GM12873 (cell line): ENCODE data around the gene CAPS.

Experiments
- TF ChIP-seq, protein P1 (sequence below): IDR thresholded peaks from 2 replicates; pipeline ENCODE4 v1.5.1; 2012; ENCODE audit warnings: low read depth, mild to moderate bottlenecking, moderate library complexity, low read length, control low read depth; ENCODE audit not compliant: insufficient read depth; ENCODE audit errors: missing control alignments

Gene CAPS

GRCh38 chr19:5929625-5930024 is 15.6 kb downstream of the CAPS start:
- TF ChIP-seq, protein P1, sequence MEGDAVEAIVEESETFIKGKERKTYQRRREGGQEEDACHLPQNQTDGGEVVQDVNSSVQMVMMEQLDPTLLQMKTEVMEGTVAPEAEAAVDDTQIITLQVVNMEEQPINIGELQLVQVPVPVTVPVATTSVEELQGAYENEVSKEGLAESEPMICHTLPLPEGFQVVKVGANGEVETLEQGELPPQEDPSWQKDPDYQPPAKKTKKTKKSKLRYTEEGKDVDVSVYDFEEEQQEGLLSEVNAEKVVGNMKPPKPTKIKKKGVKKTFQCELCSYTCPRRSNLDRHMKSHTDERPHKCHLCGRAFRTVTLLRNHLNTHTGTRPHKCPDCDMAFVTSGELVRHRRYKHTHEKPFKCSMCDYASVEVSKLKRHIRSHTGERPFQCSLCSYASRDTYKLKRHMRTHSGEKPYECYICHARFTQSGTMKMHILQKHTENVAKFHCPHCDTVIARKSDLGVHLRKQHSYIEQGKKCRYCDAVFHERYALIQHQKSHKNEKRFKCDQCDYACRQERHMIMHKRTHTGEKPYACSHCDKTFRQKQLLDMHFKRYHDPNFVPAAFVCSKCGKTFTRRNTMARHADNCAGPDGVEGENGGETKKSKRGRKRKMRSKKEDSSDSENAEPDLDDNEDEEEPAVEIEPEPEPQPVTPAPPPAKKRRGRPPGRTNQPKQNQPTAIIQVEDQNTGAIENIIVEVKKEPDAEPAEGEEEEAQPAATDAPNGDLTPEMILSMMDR = no peak

- TF ChIP-seq, protein P1 = no peak
Observed at GRCh38 chr19:5931251-5931650, 17.2 kb downstream of the CAPS start.

DNA sequence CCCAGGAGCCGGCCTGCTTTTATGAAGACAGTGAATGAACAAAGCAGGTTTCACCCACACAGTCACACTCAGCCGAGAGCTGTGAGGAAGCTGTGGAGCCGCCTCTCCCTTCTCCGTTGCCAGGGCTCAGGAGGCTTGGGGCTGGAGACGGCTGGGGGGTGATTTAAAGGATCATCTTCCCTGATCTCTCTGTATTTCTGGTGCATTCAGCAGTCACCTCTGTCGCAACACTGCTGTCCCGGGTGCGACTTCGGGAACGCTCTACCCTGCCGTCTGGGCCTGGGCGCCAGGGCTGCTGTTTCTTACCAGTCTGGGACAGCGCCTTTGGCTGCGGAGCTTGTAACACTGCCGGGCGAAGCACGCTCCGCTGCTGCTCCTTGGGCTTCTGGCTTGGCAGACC is 18.1 kb downstream of the CAPS start:
- TF ChIP-seq, protein P1 = no peak

- TF ChIP-seq, protein P1 = no peak
Observed at GRCh38 chr19:5932609-5933262, 18.7 kb downstream of the CAPS start.

DNA sequence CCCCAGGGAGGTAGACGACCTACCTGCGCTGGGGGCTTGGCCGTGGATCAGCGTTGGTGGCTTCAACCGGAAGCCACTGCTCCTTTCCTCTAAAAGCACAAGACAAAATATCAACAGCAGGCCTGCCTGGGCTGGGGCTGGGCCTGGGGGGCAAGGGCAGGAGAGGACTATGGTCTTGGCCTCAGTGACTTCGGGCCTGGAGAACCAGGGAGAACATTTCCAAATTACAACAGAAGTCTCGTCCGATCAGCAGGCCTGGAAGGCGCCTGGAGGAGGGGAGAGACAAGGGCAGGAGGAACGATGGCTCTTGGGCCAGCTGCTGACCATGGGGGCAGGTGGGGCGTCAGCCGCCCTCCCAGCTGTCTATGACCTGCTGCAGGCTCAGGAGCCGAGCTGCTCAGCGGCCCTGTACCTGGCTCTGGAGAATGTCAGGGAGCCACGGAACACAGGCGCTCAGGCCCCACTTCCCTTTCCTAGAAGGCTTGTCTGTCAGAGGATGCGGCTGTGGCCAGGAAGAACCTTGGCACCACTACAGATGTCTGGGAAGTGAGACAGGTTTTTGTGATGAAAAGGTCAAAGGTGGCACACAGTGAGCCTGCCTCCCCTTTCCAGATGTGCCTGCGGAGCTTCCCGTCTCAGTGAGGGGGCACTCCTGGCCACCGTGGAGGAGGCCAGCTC is 19.5 kb downstream of the CAPS start:
- TF ChIP-seq, protein P1 = no peak

DNA sequence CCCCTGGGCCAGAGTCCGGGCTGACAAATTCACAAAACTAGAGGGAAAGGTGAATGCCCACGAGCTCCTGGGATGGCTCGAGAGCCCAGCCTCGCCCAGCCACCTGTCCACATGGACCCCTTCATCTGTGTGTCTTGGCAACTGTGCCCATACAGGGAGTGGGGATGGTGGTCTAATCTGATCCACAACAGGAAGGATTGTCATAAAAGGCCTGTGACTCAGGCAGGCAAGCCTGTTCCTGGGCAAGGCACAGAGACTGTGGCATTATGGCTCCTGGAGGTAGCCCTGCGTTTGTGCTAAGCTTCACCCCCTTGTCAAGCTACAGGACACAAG is 20.0 kb downstream of the CAPS start:
- TF ChIP-seq, protein P1 = no peak

DNA sequence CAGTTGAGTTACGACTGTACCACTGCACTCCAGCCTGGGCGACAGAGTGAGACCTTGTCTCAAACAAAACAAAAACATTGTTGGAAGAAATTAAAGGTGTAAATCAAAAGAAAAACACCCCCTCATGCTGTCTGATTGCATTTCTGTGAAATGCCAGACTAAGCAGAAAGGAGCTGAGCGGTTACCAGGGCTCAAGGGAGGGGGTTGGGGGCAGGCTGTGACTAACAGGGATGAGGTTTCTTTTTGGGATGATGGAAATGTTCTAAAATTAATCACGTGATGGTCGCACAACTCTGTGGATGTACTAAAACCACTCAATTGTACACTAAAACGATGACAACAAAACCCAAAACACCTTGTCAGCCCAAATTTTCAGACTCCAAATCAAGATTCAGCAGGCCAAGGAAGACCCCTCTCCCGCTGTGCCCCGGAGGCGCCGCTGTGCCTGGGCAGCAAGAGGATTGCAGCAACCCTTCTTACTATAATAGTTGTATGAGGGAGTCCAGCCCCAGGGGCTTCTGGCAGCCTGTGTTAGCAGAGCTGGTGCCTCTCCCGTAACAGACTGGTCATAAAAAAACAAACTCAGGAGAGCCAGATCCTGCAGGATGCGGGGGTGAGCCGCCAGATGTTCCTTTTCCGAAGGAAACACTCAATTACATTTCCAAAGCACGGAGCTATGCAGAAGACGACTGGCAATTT is 20.9 kb downstream of the CAPS start:
- TF ChIP-seq, protein P1 = no peak
